Fibroblast of lung (primary cell): ENCODE results near the gene EBF3.

Experiments used
- CTCF ChIP-seq, 2 donors: IDR thresholded peaks in 1 of 2; conservative IDR thresholded peaks in 1 of 2; 1 replicate in 1 of 2; 2 replicates in 1 of 2; pipeline ENCODE4 v1.5.1; 2011 to 2012; ENCODE audit warnings: low read length in 2 of 2, control low read depth in 1 of 2, inconsistent platforms in 1 of 2, low read depth in 1 of 2, mild to moderate bottlenecking in 1 of 2
- EZH2 ChIP-seq: IDR thresholded peaks from 2 replicates; pipeline ENCODE4 v1.5.1; 2012; ENCODE audit warnings: low read length, control low read depth, mild to moderate bottlenecking; ENCODE audit errors: missing control alignments

- no peak for TF ChIP-seq CTCF (conservative IDR thresholded peaks at IDR 0.05 in 1 of 2, IDR thresholded peaks at IDR 0.05 in 1 of 2; ENCODE audit: low read depth in 1 of 2, low read length in 2 of 2)
- TF ChIP-seq EZH2: no peak
Measured at GRCh38 chr10:129896860-129897200, 67.2 kb downstream of the EBF3 start.
